Central memory CD8-positive, alpha-beta T cell (primary cell): ENCODE measurements around the gene RIMS4.

Experiments used
- ATAC-seq: fragments of 150-1000 bp; cut with Tn5 transposase; replicated peaks from 2 replicates; pipeline ENCODE4 v1.10.0; 2022; ENCODE audit warnings: mild to moderate bottlenecking, moderate FRiP score, moderate number of reproducible peaks; ENCODE audit not compliant: poor library complexity, severe bottlenecking; ENCODE audit errors: extremely low read depth
- DNase-seq, 2 donors: peaks; one replicate each; pipeline ENCODE4 v3.0.0; 2021; ENCODE audit warnings: low spot score in 2 of 2
- H3K27ac Mint-ChIP-seq: one replicate; pipeline ENCODE4 v1.8.0; 2022; ENCODE audit warnings: low read depth, mild to moderate bottlenecking, moderate library complexity, mixed read lengths
- H3K27me3 Mint-ChIP-seq: one replicate; pipeline ENCODE4 v1.8.0; 2022; ENCODE audit warnings: mixed read lengths
- H3K36me3 Mint-ChIP-seq: one replicate; pipeline ENCODE4 v1.8.0; 2022; ENCODE audit warnings: mild to moderate bottlenecking, moderate library complexity, mixed read lengths; ENCODE audit not compliant: insufficient read depth
- H3K4me1 Mint-ChIP-seq: one replicate; pipeline ENCODE4 v1.8.0; 2022; ENCODE audit warnings: mixed read lengths
- H3K4me3 Mint-ChIP-seq: one replicate; pipeline ENCODE4 v1.8.0; 2022; ENCODE audit warnings: mild to moderate bottlenecking, moderate library complexity, mixed read lengths
- H3K9me3 Mint-ChIP-seq: one replicate; pipeline ENCODE4 v1.8.0; 2022; ENCODE audit warnings: mixed read lengths

The RIMS4 gene

DNA sequence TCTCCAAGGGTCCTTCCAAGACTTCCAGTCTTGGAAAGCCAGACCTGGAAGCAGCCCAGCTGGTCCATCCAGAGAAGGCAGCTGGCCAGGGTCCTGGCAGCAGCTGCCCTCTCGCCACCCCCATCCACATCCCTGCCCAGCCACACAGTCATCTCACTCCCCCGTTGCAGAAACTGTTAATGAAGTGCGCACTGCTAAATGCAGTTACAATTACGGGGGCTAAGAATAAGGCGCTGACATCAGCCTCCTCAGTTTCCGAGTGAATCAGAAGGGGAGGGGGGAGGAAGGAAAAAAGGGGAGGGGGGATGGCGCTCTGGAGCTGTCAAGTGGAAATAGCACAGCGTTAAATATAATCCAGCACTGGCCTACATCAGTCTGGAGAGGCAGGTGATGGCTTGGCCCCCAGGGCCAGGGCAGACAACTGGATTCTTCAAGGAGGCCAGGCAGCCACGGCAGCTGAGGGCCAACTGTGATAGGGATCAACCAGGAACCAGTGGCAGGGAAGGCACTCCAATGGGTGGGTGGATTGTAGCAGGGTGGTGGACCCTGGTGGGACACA is 6.9 kb downstream of the RIMS4 start:
- DNase-seq (no peak), ATAC-seq (no peak)
- Mint-ChIP-seq H3K27me3 (peaks cover 55% of the 10 kb centered on the region), H3K9me3 (no peaks in the 10 kb centered on the region), H3K4me1 (no peaks in the 10 kb centered on the region), H3K4me3 (no peak overlapping the region), H3K27ac (no peak overlapping the region), H3K36me3 (no peaks in the 10 kb centered on the region)

DNA sequence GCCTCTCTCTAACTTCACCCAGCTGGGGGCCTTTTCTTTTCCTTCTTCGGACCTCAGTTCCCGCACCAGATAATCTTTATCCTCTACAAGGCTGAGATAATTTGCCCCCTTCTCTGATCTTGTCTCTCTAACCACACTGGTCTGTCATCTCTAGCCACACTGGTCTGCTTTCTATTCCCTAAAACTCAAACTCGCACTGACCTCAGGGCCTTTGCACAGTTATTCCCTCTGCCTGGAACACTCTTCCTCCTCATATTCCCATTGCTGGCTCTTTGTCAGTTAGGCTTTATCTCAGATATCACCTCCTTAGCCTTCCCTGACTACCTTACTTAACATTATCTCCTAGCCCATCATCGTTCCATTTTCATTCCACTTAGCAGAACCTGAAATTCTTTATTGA is 7.6 kb downstream of the RIMS4 start:
- peaks cover 47% of the 10 kb centered on the region for H3K27me3 Mint-ChIP-seq
- H3K4me1 Mint-ChIP-seq, result no peaks in the 10 kb centered on the region
- DNase-seq (no peak), ATAC-seq (no peak)
- H3K36me3 Mint-ChIP-seq, result no peaks in the 10 kb centered on the region
- no peak overlapping the region for H3K27ac Mint-ChIP-seq
- H3K4me3 Mint-ChIP-seq, result no peak overlapping the region
- H3K9me3 Mint-ChIP-seq, result no peaks in the 10 kb centered on the region

DNA sequence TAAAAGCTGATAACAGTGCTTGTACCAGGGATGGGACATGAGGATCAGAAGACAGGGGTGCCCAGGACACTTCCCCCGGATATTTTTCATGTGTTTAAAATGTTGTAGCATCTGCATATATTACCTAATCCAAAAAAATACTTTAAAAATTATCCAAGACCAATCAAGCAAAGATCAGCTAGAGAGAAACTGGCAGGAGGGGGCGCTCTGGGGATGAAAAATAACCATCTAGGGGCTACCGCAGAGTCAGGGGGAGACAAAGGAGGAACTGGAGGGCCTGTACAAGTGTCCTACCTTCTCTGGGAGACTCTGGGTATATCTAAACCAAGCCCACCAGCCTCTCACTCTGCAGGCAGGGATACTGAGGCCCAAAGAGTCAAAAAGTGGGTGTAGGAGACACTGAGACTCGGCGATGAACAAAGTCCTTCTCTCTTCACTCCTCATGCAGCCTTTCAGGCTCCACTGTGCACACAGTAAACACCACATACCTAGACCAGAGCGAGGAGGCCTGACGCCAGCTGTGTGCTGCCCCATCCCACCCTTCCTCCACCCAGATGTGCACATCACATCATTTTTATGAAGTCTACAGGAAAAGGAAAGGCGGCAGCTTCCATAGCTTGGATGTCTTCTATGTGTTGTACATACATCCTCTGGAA is 9.8 kb downstream of the RIMS4 start:
- Mint-ChIP-seq H3K9me3 (no peaks in the 10 kb centered on the region), H3K36me3 (no peaks in the 10 kb centered on the region), H3K4me3 (no peak overlapping the region), H3K4me1 (no peaks in the 10 kb centered on the region), H3K27me3 (peaks cover 40% of the 10 kb centered on the region), H3K27ac (no peak overlapping the region)
- ATAC-seq (no peak), DNase-seq (no peak)

DNA sequence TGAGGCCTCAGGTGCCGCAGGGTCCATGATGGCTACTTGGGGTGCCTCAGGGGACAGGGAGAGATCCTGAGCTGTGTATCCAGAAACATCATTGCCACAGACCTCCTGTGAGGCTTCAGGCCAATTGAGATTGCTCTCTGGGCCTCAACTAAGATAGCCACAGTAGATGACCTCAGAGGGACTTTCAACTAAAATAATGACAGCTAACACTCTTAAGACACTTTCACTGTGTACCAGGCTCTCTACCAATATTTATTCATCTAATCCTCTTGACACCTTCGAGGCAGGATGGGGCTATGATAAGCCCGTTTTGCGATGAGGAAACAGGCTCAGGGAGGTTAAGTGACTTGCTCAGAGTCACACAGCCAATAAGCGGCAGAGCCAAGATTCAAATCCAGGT is 10.7 kb downstream of the RIMS4 start:
- Mint-ChIP-seq H3K4me3 (no peak overlapping the region), H3K36me3 (no peaks in the 10 kb centered on the region), H3K9me3 (no peaks in the 10 kb centered on the region), H3K27ac (no peak overlapping the region), H3K4me1 (no peaks in the 10 kb centered on the region), H3K27me3 (peaks cover 40% of the 10 kb centered on the region)
- DNase-seq (no peak), ATAC-seq (no peak)

DNA sequence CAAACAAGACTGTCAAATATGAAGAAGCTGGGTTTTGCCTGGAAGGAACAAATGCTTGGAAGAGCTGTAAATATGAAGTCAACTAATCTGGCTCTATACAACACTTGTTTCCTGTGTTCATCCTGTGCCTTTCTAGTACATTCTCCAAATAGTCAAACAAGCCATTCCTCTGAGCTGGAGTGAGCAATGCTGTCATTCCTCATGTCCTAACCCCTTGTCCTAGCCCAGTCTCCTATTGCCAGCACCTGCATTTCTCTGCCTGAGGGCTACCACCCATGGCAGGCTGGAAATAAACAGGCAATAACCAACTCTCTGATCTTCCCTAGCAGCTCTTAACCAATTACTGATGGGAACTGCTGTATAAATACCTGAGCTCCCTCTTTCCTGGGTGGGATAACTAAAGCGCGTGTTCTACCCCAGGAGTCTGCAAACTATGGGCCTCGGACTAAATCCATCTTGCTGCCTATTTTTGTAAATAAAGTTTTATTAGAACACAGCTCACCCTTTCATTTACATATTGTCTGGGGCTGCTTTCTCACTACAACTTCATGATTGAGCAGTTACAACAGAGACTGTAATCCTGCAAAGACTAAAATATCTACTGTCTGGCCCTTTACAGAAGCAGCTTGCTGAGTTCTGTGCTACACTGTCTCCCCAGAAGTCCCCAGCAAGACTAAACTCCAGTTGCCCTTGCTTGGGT is 13.4 kb downstream of the RIMS4 start:
- Mint-ChIP-seq H3K4me3 (no peak overlapping the region), H3K27me3 (peaks cover 21% of the 10 kb centered on the region), H3K4me1 (no peaks in the 10 kb centered on the region), H3K9me3 (no peaks in the 10 kb centered on the region), H3K27ac (no peak overlapping the region), H3K36me3 (peaks cover 2% of the 10 kb centered on the region)
- no peak for ATAC-seq
- DNase-seq, result no peak

DNA sequence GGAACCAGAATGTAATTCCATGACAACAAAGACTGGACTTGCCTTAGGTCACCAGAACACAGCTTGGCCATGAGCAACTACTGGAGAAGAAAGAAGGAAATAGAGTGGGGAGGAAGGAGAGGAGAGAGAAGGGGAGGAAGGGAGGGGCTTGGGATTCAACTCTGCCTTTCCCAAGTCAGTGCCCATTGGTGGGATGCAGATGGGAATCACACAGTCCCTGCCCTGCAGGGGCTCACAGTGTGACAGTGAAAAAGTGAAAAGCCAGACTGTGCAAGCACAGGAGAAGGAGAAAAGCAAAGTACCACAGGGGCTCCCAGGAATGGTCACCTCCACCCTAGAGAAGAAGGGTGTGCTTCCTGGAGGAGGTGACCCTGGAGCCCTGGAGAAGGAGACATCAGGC is 14.0 kb downstream of the RIMS4 start:
- Mint-ChIP-seq H3K4me1 (no peaks in the 10 kb centered on the region), H3K36me3 (peaks cover 2% of the 10 kb centered on the region), H3K9me3 (no peaks in the 10 kb centered on the region), H3K27ac (no peak overlapping the region), H3K4me3 (no peak overlapping the region), H3K27me3 (peaks cover 21% of the 10 kb centered on the region)
- no peak for ATAC-seq
- no peak for DNase-seq

DNA sequence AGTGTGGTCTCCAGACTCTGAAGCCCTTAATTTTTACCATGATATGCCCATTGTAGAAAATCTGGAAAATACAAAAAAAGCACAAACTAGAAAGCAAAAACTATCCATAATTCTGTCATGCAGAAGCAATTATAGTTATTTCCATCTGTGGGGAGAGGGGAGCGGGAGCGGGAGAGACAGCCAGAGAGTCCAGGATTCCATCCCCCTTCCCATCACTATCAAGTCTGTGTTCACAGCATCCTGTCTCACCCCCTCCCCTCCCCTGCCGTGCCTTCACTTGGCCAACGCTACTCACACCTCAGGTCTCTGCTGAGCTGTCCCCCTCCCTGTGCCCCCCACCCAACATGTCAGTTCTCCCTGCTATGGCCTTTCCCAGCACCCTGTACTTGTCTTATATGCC is 14.5 kb downstream of the RIMS4 start:
- ATAC-seq, result no peak
- Mint-ChIP-seq H3K4me1 (no peaks in the 10 kb centered on the region), H3K9me3 (no peaks in the 10 kb centered on the region), H3K27me3 (peaks cover 22% of the 10 kb centered on the region), H3K27ac (no peak overlapping the region), H3K4me3 (no peak overlapping the region), H3K36me3 (peaks cover 2% of the 10 kb centered on the region)
- DNase-seq, result no peak

DNA sequence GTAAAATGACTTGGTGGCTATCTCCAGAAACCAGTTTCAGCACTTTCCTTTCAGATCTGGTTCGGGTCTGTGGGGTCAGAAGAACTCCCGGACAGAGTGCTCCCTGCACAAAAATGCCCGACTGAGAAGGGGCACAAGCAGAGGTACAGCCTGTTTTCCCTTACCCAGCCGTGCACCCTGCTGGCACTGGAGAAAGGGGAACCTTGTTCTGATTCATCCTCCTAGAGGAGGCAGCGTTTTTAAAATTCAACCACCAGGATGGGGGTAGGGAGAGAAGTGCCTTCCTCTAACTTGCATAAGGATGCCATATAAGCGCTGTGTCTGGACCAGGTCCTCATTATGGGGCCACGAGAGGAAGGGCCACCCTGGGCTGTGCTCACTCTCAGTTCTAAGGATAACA is 17.6 kb downstream of the RIMS4 start:
- DNase-seq (no peak), ATAC-seq (no peak)
- Mint-ChIP-seq H3K27me3 (peaks cover 39% of the 10 kb centered on the region), H3K9me3 (no peaks in the 10 kb centered on the region), H3K4me3 (no peak overlapping the region), H3K4me1 (no peaks in the 10 kb centered on the region), H3K36me3 (peaks cover 2% of the 10 kb centered on the region), H3K27ac (no peak overlapping the region)

DNA sequence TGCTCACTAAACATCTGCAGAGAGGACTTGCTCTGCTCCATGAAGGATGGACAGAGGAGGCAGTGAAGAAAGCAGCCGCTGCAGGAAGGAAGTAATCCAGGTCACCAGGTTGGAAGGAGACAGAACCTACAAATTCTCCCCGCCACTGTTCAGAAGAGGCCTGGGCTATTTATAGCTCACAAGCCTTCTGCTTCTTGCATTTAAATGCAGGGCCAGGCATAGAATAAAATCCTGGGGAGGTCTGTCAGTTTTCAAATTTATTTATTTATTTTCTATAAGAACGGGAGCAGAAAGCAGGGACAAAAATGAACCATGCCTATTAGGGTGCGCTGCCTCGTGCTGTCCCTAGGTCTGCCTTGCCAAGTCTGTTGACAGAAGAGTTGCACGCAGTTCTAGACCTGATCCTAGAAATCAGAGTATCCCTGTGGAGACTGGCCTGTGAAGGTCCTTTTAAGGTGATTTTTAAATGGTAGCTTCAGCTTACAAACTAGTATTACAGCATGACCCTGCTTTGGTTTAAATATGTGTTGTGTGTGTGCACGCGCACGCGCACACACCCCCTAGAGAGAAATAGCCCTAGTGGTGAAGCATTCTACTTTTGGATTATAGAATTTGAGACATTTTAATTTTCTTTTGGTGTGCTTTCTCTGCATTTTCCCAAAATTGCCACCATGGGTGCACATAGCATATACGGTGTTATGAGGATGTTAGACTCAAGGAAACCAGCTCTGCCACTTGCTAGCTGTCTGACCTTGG is 19.5 kb downstream of the RIMS4 start:
- H3K36me3 Mint-ChIP-seq, result peaks cover 2% of the 10 kb centered on the region
- H3K27ac Mint-ChIP-seq, result no peak overlapping the region
- DNase-seq, result no peak
- no peak for ATAC-seq
- no peak overlapping the region for H3K4me3 Mint-ChIP-seq
- no peaks in the 10 kb centered on the region for H3K4me1 Mint-ChIP-seq
- H3K27me3 Mint-ChIP-seq, result peaks cover 48% of the 10 kb centered on the region
- H3K9me3 Mint-ChIP-seq, result no peaks in the 10 kb centered on the region

DNA sequence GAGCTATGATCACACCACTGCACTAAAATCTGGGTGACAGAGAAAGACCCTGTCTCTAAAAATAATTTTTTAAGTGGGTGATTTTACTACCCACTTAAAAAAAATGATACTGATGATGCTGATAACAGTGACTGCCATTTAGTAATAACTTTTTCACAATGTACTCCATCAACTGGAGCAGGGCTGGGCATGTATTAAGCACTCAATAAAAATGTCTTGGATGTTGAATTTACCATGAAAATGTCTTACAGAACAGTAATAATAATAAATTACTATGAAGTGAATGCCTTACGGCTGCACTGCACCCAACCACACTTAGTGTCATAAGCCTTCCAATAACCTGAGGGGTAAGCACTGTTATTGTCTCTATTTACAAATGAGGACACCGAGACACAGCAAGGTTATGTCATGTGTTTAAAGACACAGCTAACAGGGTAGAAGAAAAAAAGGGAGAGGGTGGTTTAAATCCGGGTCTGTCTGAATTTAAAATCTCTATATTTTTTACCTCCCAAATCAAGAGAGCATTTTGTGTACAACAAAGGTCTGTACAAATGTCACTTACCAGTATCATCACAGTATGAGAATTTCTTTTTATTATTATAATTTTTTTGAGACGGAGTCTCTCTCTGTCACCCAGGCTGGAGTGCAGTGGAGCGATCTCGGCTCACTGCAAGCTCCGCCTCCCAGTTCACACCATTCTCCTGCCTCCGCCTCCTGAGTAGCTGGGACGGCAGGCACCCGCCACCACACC is 21.5 kb downstream of the RIMS4 start:
- Mint-ChIP-seq H3K4me3 (no peak overlapping the region), H3K27ac (no peak overlapping the region), H3K36me3 (peaks cover 2% of the 10 kb centered on the region), H3K4me1 (no peaks in the 10 kb centered on the region), H3K9me3 (no peaks in the 10 kb centered on the region), H3K27me3 (peaks cover 50% of the 10 kb centered on the region)
- DNase-seq, result no peak
- ATAC-seq, result no peak

DNA sequence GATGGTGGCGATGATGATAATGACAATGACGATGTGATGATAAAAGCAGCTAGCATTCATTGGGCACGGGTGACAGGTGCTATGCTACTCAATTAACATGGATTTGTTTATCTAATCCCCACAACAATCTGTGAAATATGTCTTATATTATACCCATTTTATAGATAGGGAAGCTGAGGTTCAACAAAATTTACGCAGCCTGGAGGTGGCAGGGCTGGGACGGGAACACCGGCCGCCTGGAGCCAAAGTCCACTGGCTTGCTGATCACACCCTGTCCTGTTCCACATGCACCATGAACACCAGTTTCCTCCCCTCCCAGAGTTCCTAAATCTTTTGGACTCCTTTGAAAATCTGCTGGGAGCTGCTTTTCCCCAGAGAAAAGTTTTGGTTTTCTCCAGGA is 23.0 kb downstream of the RIMS4 start:
- H3K36me3 Mint-ChIP-seq, result no peaks in the 10 kb centered on the region
- DNase-seq (no peak), ATAC-seq (no peak)
- H3K27ac Mint-ChIP-seq, result no peak overlapping the region
- H3K9me3 Mint-ChIP-seq, result no peaks in the 10 kb centered on the region
- H3K4me3 Mint-ChIP-seq, result no peak overlapping the region
- peaks cover 50% of the 10 kb centered on the region for H3K27me3 Mint-ChIP-seq
- H3K4me1 Mint-ChIP-seq, result no peaks in the 10 kb centered on the region

DNA sequence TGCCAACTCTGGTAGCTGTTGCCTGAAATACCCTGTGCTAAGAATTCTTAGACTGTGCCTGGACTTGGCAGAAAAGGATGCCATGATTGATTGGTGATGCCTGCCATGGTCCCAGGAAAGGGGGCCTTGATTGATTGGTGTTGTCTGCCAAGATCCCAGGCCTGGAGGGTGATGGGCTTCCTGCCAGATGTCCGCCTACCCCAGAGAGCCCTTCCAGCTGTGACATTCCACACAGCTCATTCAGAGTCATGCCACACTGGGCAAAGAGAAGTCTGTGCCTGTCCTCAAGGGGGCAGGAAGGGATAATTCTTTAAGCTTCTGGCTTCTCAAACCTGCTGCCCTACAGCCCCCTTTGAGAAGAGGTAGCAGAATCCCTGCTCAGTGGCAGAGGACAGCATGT is 24.6 kb downstream of the RIMS4 start:
- DNase-seq (no peak), ATAC-seq (no peak)
- no peaks in the 10 kb centered on the region for H3K36me3 Mint-ChIP-seq
- H3K4me3 Mint-ChIP-seq, result no peak overlapping the region
- peaks cover 4% of the 10 kb centered on the region for H3K9me3 Mint-ChIP-seq
- peaks cover 65% of the 10 kb centered on the region for H3K27me3 Mint-ChIP-seq
- H3K4me1 Mint-ChIP-seq, result no peaks in the 10 kb centered on the region
- no peak overlapping the region for H3K27ac Mint-ChIP-seq
